Nephron progenitor cell (in vitro differentiated cells): ENCODE data around the gene SELENOI.

Experiments
- DNase-seq: peaks from one replicate; pipeline ENCODE4 v3.0.0; 2021
- H3K27ac Mint-ChIP-seq: 2 replicates; pipeline ENCODE4 v1.8.0; 2021; ENCODE audit warnings: mild to moderate bottlenecking, moderate library complexity, mixed read lengths
- H3K27me3 Mint-ChIP-seq: 2 replicates; pipeline ENCODE4 v1.8.0; 2021; ENCODE audit warnings: mild to moderate bottlenecking, low read depth, mixed read lengths; ENCODE audit not compliant: poor library complexity
- H3K36me3 Mint-ChIP-seq: 2 replicates; pipeline ENCODE4 v1.8.0; 2021; ENCODE audit warnings: low read depth, mixed read lengths
- H3K4me1 Mint-ChIP-seq: 2 replicates; pipeline ENCODE4 v1.8.0; 2021; ENCODE audit warnings: mixed read lengths
- H3K4me3 Mint-ChIP-seq: 2 replicates; pipeline ENCODE4 v1.8.0; 2021; ENCODE audit warnings: mild to moderate bottlenecking, moderate library complexity, mixed read lengths
- H3K9me3 Mint-ChIP-seq: 2 replicates; pipeline ENCODE4 v1.8.0; 2021; ENCODE audit warnings: mild to moderate bottlenecking, moderate library complexity, mixed read lengths
- CTCF ChIP-seq: fragments of 200-600 bp; sonication (generic); IDR thresholded peaks from 2 replicates; pipeline ENCODE4 v1.5.0; 2021; ENCODE audit warnings: antibody characterized with exemption

The SELENOI gene

GRCh38 chr2:26394694-26395093, 48.8 kb downstream of the SELENOI start:
- TF ChIP-seq CTCF: no peak
- H3K27ac Mint-ChIP-seq: no peak overlapping the region
- no peaks in the 10 kb centered on the region for H3K9me3 Mint-ChIP-seq
- H3K4me3 Mint-ChIP-seq: no peak overlapping the region
- no peak for DNase-seq
- no peaks in the 10 kb centered on the region for H3K36me3 Mint-ChIP-seq
- no peaks in the 10 kb centered on the region for H3K27me3 Mint-ChIP-seq
- H3K4me1 Mint-ChIP-seq: peaks cover 7% of the 10 kb centered on the region

DNA sequence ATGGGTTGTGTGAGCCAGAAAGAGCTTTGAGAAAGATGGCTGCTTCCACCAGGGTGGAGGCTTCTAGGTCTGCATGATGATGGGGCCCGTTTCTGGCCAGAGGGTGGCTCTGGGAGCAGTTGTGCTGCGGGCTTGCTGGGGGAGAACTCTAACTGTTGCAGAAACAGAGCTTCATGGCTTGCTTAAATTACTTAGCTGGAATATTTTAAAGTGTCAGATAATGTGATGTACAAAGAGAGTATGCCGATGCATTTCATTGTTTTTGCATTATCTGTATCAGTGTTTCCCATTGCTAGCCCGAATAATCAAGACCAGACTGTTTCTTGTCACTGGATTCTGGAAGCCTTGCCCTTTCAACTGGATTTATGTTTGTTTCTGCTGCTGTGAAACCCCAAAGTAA, 49.5 kb downstream of the SELENOI start:
- peak overlapping the region; percentile 66 for H3K27ac Mint-ChIP-seq
- DNase-seq: no peak
- H3K4me1 Mint-ChIP-seq: peaks cover 14% of the 10 kb centered on the region

DNA sequence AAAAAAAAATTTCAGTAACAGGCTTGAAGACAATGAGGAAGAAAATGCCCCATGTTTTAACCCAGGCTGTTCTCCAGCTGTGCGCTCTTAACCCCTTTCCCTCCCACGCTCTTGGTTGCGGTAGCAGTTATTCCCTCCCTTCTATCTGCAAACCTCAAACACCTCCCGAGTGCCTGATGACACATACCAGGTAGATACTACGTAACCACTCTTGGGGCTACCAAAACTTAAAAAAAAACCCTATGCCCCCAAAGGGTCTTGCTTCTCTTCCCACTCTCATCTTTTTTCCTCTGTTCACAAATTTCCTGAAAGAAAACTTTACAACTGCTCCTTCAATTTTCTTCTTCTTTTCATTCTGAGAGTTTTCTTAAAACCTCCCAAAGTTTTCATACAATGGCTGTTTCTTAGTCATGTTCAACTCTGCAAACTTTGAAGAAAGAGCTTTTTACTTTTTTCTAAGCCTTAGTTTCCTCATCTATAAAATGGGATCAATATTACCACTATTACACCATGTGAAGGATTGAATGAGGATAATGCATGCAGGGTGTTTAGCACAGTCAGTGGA, 50.9 kb downstream of the SELENOI start:
- Mint-ChIP-seq H3K4me1 (peaks cover 16% of the 10 kb centered on the region), H3K9me3 (no peaks in the 10 kb centered on the region), H3K4me3 (no peak overlapping the region), H3K27me3 (no peaks in the 10 kb centered on the region), H3K36me3 (no peaks in the 10 kb centered on the region), H3K27ac (peak overlapping the region; percentile 76)
- no peak for DNase-seq
- TF ChIP-seq CTCF: no peak

More for the DNA sequence above, 49.5 kb downstream of the SELENOI start:
- H3K27me3 Mint-ChIP-seq: no peaks in the 10 kb centered on the region
- H3K36me3 Mint-ChIP-seq: no peaks in the 10 kb centered on the region
- no peaks in the 10 kb centered on the region for H3K9me3 Mint-ChIP-seq
- no peak overlapping the region for H3K4me3 Mint-ChIP-seq
- no peak for TF ChIP-seq CTCF

DNA sequence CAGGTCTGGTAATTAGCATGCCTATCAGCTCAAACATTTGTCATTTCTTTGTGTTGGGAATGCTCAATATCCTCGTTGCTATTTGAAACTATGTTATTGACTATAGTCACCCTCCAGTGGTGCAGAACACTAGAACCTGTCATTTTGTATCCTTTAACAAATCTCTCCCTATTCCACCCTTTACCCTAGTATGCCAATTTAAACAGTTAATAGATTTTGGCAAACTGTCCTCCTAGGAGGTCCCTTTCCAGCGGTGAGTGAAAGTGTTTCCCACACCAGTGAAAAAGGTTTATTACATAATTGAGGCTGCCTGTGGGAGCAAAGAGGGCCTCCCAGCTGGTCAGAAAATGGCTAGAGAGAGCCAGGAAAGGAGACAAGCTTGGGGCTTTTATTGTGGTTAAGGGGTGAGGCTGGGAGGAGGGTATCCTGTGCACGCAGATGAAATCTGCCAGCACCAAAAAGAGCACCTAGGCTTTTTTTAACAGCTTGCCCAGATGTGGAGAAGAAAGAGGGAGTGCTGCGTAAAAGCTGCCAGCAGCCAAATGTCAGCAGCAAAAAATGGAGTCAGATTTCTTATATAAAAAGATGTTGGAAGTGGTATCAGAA, 53.9 kb downstream of the SELENOI start:
- peaks cover 16% of the 10 kb centered on the region for H3K4me1 Mint-ChIP-seq
- no peaks in the 10 kb centered on the region for H3K9me3 Mint-ChIP-seq
- no peak for TF ChIP-seq CTCF
- peak overlapping the region; percentile 10 for H3K4me3 Mint-ChIP-seq
- H3K36me3 Mint-ChIP-seq: no peaks in the 10 kb centered on the region
- H3K27me3 Mint-ChIP-seq: no peaks in the 10 kb centered on the region
- no peak for DNase-seq
- peak overlapping the region; percentile 70 for H3K27ac Mint-ChIP-seq

DNA sequence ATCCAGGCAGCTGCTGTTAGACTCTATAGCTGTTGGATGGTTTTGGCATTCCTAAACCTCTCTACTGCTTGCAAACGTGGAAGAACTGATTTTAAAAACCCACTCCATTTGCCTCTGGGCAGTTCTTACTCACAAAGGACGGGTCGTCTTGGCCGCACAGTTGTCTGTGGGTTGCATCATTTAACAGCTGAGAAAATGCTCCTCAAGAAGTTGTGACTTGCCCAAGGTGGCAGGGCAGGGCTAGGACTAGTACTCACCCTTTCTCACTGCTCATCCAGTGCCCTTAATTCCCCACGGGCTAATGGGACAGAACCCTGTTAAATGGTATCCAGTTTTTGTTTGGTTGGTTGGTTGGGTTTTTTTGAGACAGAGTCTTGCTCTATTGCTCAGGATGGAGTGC, 54.8 kb downstream of the SELENOI start:
- Mint-ChIP-seq H3K4me1 (peaks cover 16% of the 10 kb centered on the region), H3K9me3 (no peaks in the 10 kb centered on the region), H3K27me3 (peaks cover 7% of the 10 kb centered on the region), H3K4me3 (no peak overlapping the region), H3K27ac (no peak overlapping the region), H3K36me3 (no peaks in the 10 kb centered on the region)
- no peak for TF ChIP-seq CTCF
- DNase-seq: no peak
